GM18505 (cell line): ENCODE measurements around the gene ATP6V0C.

Source experiments
- ATAC-seq: cut with Tn5 transposase; IDR thresholded peaks from one replicate; pipeline ENCODE4 v1.9.1; 2021; ENCODE audit not compliant: unreplicated experiment
- POLR2A ChIP-seq: IDR thresholded peaks from 4 replicates; pipeline ENCODE4 v1.6.1; 2011; ENCODE audit warnings: borderline replicate concordance; ENCODE audit not compliant: insufficient read depth, insufficient read length; ENCODE audit errors: extremely low read depth

The ATP6V0C gene

DNA sequence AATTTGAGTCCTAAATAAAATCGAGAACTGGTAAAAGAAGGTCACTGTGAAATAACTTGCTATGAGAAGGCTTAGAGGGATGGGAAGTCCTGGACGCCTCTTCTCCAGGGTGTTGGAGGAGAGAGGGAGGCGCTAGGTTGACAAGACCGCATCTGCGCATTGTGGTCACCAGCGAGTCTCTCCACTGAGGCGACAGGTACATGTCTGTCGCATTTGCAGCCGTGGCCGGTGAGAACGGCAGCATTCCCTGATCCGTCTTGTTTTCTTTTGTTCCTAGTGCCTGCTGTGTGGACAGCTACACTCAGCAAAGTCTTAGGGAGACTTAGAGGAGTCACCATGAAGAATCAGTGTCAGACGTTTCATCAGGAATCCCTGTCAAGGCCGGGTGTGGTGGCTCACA is 8.1 kb upstream of the ATP6V0C start:
- TF ChIP-seq POLR2A: no peak
- no peak for ATAC-seq

DNA sequence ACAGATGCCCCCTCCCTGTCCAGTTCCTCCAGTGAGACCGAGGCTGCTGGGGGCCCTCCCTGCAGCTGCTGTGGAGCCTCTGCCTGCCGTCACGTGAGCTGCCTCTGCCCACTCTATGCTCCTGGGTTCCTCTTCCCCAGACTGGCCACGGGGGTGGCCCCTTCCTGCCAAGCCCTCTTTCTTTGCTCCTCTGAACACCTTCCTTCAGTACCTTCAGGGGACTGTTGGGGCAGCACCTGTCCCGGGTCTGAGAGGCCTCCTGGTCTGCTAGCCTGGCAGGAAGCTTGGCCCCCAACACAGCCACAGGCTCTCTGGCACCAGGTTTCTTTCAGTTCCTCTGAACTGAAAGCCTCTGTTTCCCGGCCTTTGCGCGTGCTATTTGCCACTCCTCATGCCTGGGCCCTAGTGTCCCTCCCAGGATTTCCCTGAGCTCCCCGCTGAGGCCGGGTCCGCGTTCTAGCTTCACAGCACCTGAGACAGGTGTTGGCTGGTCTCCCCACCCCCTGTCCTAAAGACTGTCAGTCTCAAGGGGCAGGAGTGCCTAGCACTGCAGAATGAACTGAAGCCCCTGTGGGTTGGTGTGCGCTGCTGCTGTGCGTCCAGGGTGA is 6.6 kb upstream of the ATP6V0C start:
- peak; percentile 48 for ATAC-seq
- peak; percentile 31 for TF ChIP-seq POLR2A

GRCh38 chr16:2507665-2508064 is 6.1 kb upstream of the ATP6V0C start:
- peak; percentile 13 for ATAC-seq

DNA sequence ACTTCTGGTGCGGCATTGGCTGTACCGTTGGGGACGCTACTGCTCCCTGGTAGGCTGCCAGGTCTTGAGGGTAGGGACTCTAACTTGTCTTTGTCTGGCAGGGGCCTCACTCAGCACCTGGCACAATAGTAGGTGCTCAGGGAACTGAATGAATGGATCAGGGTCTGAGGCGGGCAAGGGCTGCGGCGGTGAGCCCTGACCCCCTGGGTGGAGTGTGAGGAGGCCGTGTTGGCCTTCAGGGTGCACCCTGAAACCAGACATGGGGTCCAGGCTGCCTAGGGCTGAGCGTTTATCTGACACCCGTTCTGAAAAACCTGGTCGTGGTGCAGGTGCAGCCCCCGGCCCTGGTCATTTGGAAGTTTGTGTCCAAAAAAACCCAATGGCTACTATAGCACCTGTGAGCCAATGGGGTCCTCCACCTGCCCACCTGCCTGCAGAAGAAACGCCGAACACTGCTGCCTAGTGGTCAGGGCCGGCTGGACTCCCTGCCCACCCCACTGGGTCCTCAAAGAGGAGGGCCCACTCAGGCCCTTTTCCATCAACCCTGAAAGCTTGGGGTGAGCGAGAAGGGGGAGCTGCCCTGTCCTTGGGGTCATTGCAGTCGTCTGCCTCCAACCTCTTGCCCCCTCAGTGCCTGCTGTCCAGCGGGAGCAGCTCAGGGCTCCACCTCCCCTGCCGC is 4.9 kb upstream of the ATP6V0C start:
- no peak for ATAC-seq
- TF ChIP-seq POLR2A: no peak

More at GRCh38 chr16:2507665-2508064, 6.1 kb upstream of the ATP6V0C start:
- no peak for TF ChIP-seq POLR2A

DNA sequence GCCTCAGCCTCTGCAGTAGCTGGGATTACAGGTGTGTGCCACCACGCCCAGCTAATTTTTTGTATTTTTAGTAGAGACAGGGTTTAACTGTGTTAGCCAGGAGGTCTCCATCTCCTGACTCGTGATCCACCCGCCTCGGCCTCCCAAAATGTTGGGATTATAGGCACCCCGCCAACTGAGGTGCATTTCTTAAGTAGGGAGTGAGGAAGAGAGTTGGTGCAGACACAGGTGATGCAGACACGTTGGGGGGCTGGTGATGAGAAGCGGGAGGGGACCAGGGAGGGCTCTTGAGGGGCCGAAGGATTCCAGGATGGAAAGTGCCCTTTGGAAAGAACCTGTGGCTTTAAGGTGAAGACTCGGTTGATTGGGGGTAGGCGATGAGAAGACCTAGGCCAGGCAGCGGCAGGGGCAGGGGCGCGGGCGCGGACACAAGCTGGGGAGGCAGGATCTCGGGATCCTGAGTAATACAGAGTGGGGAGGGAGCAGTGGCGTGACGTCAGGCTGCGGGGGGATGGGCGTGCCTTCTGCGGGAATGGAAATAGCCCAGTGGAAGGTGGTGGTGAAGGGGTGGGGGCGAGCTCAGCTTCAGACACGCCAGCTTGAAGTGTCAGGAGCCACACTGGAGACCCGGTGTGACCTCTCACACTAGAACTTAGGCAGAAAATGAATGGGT is 2.5 kb upstream of the ATP6V0C start:
- no peak for TF ChIP-seq POLR2A
- no peak for ATAC-seq

DNA sequence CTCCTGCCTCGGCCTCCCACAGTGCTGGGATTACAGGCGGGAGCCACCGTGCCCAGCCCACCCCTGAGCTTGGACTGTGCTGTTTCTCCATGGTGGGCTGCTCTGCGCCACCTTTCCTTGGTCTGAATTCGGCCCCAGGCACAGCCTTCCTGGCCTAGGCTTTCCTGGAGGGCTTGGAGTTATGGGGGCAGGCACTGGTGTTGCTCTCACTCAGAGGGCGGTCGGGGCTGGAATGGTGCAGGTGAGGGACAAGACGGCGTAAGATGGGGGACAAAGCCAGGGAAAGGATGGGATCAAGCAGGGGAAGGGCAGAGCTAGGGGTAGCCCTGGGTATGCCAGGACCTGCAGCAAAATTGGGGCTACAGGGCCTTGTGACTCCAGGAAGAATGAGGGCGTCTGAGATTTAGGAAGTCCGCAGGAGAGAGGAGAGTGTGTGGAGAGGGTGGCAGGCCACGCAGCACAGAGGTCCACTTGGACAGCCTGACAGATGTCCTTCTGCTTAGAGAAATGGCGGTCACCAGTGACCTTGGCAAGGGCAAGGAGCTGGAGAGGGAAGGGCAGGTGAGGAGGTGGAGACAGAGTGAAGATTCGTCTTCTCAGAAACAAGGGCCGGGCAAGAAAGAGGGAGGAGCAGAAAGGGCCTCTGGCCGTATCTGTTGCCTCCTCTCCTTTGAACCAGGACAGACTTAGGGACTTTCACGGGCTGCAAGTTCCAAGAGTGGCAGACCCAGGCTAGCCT is 1.6 kb upstream of the ATP6V0C start:
- no peak for ATAC-seq
- TF ChIP-seq POLR2A: no peak

DNA sequence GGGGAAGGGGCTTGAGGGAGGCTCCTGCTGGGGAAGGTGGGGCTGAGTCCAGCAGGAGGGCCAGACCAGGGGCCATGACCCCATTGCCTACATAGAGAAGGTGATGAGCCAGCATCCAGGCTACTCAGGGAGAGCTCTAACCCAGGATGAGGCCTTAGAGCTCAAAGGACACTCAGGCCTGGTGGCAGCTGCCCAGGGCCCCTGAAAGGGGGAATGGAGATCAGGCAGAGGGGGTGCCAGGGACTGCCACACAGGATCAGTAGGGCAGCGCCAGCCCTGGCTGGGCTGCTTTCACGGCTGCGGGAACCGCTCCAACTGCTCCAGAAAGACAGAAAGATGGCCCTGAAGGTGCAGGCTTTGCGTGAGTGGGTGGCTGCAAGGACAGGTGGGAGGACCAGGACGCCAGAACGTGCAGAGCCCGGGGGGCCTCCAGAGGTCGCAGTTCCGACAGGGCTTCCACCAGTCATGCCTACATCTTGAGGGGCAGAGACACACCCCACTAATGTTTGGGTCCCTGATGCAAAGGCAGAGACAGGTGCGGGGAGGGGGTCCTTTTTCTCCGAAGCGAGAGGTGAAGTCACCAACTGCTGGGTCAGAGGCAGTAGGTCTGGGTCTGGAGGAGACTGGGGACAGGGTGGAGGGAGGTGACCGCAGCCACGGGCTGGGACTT is 882 bp upstream of the ATP6V0C start:
- no peak for TF ChIP-seq POLR2A
- no peak for ATAC-seq

DNA sequence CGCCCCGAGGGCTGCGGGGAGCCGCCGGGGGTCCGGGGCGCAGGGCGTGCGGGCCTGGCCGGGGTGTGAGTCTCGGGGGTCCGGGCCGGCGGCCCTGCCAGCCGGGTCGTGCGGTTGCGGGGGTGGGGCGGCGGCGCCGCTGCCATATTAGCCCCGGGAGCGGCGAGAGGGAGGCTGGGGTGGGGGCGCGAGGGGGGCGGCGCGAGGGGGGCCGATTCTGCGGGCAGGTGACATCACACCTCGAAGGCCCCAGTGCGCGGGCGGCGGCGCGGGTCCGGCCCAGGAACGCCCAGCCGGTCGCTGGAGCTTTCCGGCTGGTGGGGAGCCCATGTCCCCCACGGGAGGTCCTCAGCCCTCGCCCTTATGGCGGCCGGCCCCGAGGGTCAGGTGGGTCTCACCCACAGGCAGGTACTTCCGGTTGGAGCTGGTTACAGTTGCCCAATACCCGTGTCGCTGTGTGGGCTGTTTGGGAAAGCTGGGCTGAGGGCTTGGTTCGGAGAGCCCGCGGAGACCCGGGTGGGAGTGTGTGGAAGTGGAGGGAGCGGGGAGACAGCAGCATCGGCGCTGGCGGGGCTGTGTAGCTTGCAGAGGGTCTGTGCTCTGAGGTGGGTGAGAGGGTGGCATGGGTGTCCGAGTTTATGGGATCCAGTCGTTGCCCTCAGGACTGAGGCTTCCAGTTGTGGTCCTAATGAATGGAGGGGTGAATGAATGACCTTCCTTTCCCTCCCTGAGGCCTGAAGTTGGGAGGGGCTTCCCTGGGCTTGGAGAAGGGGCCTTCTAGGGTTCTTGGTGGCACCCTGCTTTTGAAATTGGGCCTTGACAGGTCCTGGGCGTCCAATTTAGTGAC is 804 bp downstream of the ATP6V0C start:
- no peak for TF ChIP-seq POLR2A
- ATAC-seq: no peak

DNA sequence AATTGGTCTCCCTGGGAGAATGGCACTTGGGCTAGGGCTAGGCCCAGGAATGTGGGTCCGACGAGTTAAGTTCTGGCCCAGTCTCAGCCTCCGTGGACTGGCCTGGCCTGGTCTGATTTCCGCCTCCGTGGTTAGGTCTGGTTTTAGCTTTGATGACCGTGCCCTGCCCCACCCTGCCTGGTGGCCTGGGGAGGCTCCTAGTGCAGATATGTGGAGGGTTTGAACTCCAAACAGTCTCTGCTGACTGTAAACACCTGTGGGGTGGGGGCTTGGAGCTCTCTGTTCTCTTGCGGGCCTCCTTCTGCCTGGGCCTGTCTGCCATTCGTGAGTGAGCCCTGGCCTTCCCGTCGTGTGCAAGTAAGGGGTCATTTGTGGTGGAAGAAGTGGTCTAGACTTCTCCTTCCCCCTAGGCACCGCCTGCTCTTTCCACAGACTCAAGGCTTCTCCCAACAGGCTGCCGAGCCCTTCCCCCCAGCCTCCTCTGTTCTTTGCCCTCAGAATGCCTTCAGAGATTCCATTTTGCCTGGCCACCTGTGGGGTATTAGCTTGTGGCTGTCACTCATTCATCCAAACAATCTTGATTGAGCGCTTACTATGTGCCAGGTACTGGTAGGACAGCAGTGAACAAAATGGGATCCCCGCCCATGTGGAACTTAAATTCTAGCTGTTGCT is 1.6 kb downstream of the ATP6V0C start:
- TF ChIP-seq POLR2A: no peak
- ATAC-seq: no peak

GRCh38 chr16:2516391-2517240 is 2.9 kb downstream of the ATP6V0C start:
- no peak for ATAC-seq
- TF ChIP-seq POLR2A: no peak

DNA sequence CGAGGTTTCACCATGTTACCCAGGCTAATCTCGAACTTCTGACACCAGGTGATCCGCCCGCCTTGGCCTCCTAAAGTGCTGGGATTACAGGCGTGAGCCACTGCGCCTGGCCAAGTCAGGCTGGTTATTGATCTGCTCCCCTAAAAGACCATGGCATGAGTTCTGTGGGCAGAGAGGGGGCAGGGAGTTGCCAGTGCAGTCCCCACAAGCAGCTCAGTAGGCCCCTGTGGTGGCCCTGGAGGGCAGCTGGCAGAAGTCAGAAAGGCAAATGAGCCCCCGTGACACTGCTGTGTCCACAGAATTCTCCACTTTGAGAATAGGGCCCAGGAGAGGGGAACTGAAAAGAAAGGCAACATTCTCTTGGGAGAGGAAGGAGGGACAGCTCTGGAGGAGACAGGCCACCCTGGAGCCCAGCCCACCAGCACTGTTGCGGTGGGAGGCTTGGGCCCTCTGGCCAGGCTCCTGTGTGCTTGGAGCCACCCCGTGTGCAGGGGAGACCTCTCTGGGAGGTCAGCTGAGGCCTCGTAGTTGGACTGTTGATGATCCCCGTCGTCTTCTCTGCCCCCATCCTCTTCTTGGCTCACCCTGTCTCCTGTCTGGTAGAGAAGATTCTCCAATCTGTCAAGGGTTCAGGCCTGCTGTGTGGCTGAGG is 4.3 kb downstream of the ATP6V0C start:
- no peak for TF ChIP-seq POLR2A
- ATAC-seq: no peak
